AG09319 (cell line): Measurements from ENCODE around the gene SMAD9.
A peak's percentile ranks its signal among the peaks of the same experiment; 100 is the strongest.

Experiments used
- DNase-seq: peaks from one replicate; pipeline ENCODE4 v3.0.0-alpha.2; 2010; ENCODE audit warnings: low read depth; ENCODE audit errors: extremely low read depth
- CTCF ChIP-seq: IDR thresholded peaks from 2 replicates; pipeline ENCODE4 v1.5.1; 2011; ENCODE audit warnings: low read depth, mild to moderate bottlenecking, inconsistent platforms, low read length, moderate library complexity

Gene SMAD9

DNA sequence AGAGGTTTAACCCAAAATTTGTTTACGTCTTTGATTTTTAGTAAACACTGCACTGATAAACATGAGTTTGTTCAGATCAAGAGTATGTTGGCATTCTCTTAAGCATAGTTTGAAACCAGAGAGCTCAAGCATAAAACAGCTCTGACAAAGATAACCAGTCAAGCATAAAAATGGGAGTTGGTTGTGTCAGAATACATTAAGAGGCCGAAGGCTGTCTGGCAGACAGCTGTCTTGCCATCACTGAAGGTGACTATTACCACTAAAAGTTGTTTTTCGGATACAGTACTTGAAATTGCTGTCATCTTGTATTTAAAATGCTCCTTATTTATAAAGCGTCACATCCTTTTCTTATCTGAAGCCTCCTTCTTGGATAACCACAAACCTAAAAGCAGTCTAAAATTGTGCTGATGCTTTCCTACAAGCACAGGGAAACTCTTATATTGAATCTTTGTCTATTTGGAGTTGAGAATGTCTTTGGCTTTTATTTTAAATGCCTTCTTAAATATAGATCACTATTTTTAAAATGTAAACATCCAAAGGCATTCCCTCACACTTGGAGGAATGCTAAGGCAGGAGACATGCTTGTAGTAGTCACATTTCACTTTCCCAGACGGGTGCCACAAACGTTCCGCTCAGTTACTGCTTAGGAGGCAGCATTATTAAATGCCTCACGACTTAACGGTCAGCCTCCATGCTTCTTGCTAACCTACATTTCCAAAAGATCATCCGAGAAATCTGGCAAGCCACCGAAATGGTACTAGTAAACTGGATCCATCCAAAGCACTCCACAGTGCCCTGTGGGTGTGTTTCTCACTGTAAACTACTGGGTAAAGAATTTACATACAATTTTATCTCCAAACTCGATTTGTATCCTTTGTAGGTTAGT is 1.5 kb downstream of the SMAD9 start:
- DNase-seq = peak; percentile 14
- no peak for TF ChIP-seq CTCF

- TF ChIP-seq CTCF = no peak
- DNase-seq = no peak
Measured at GRCh38 chr13:36917311-36917710, 2.7 kb downstream of the SMAD9 start.

GRCh38 chr13:36915896-36916640 is 4.0 kb downstream of the SMAD9 start:
- no peak for DNase-seq
- no peak for TF ChIP-seq CTCF

DNA sequence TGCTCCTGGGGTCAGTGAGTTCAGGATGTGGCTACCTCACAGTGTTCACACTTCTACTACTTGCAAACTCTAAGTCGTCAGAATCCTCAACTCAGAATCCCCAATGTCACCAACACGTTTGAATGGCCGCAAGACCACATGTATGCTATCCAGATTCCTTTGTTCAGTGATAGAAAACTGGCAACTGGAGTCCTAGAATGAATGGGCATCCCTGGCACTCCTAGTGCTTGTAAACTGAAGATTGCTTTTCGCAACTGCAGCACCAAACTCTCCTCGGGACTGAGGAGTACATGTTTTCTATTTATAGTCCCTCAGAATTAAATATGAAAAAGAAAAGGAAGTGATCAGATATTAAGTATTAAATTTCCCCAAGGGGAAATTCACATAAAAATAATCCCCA is 4.9 kb downstream of the SMAD9 start:
- TF ChIP-seq CTCF = no peak
- no peak for DNase-seq

- DNase-seq = no peak
- TF ChIP-seq CTCF = no peak
Measured at GRCh38 chr13:36914648-36915047, 5.4 kb downstream of the SMAD9 start.

DNA sequence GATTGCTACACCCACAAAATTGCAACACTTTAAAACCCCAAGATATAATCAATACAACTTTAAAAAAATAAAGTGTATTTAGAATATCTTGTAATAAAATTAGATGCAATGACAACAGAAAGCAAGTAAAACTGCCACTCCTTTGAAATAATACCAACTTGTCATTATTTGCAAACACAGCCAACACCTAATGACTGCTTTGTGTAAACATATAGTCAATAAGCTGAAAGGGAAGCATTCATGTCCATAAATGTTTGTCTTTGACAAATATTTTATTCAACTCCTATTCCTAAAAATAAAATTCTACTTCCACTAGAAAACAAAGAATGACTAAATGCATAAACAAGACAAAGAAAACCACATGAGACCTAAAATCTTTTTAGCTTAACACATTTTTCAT is 6.6 kb downstream of the SMAD9 start:
- no peak for DNase-seq
- no peak for TF ChIP-seq CTCF

GRCh38 chr13:36912973-36913372 is 7.1 kb downstream of the SMAD9 start:
- TF ChIP-seq CTCF = no peak

More at GRCh38 chr13:36912973-36913372, 7.1 kb downstream of the SMAD9 start:
- no peak for DNase-seq
